GM18508 (cell line): ENCODE results near the gene CPNE4.

Source experiments
- ATAC-seq: cut with Tn5 transposase; IDR thresholded peaks from one replicate; pipeline ENCODE4 v1.9.1; 2021; ENCODE audit warnings: moderate number of reproducible peaks; ENCODE audit not compliant: insufficient read depth, unreplicated experiment

Gene CPNE4

GRCh38 chr3:132020058-132020457 lies 14.8 kb downstream of the CPNE4 start:
- no peak for ATAC-seq

DNA sequence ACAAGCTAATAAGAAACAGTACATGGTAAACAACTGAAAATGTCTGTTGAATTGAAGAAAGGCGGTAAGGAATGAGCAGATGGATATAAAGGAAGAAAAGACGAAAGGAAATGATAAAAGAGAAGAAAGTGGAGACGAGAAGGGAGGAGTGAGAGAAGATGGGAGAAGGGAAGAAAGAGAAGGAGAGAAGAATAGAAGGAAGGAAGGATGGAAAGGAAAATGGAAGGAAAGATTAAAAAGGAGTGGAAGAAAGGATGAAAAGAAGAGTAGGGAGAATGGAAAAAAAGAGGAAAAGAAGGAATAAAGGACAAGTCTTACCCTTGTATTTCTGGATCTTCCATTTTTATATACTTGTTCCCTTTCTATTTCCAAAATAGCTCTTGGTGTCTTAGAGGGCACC lies 17.7 kb downstream of the CPNE4 start:
- no peak for ATAC-seq

DNA sequence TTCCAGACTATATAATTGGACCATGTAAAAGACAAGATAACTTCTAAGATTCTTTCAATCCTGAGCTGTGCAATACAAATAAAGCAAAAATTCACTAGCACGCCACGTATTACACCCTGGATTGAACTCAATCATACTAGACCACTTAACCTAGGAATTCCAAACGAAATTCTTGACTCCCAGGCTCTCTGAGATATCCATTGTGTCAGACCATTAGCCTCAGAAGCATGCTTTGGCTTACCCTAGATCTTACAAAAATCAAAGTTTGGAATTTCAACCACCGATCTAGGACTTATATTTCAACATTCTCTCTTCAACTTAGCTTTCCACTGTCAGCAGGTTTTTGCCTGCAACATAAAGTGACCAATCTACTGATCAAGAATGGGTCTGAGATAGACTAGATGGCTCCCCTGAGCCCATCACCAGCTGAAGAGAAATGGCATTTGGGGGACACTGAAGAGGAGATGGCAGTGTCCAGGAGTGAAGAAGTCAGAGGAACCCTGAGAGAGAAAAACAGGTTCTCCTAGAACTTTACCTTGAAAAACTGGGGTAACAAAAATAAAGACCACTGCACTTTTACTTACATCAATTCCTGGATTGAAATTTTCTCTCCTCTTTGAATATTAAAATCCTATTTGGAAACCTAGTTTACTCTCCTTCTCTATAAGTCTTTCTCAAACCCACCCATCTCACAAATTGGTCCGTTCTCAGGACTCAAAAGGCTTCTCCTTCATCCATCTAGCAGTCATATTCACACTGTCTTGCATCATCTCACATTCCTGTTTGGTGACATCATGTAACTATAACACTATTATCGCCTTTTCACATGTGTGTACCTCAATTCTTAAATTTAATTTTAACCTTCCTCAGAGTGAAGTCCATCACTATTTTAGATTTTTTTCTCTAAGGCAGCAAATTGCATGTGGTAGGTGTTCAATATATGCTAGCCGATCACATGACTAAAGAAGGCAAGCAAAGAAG lies 18.5 kb downstream of the CPNE4 start:
- ATAC-seq = no peak

DNA sequence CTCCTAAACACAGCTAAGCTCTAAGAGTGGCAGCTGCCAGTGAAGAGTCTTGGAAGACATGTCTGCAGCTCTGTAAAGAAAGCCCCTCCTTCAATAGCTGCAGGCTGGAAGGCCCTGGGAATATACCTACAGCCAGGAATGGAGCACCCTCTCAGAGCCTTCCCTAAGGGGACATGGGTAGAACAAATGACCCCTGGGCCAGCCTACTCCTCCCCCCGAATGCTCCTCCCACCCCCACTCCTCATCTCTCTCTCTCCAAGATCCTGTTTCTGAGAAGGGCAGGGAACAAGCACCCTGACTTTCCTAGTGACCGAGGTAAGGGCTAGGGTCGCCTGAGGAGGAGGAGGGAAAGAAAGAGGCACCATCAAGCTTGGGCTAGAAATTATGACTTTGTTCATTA lies 20.7 kb downstream of the CPNE4 start:
- no peak for ATAC-seq

GRCh38 chr3:132009241-132009640 lies 25.6 kb downstream of the CPNE4 start:
- no peak for ATAC-seq

- no peak for ATAC-seq
Measured at GRCh38 chr3:132008837-132009236, 26.0 kb downstream of the CPNE4 start.

- ATAC-seq = no peak
Measured at GRCh38 chr3:132007617-132008016, 27.2 kb downstream of the CPNE4 start.

- no peak for ATAC-seq
Measured at GRCh38 chr3:132006605-132007204, 28.1 kb downstream of the CPNE4 start.

DNA sequence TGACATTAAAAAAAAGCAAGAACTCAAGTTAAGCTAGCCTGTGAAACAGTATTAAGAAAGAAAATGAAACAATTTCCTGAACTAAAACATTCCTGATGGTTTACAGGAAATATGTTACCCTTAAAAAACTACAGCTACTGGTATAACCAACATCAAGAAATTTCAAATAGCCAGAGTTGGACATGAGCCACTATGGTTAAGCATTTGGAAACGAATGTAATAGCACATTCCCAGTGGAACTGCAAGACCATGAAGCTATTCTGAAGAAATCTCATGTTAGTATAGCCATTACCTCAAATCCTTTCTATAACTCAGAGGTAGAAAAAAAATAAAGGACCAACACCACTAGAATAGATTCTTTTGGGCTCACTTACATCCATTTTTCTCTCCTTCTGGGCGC lies 30.2 kb downstream of the CPNE4 start:
- no peak for ATAC-seq

DNA sequence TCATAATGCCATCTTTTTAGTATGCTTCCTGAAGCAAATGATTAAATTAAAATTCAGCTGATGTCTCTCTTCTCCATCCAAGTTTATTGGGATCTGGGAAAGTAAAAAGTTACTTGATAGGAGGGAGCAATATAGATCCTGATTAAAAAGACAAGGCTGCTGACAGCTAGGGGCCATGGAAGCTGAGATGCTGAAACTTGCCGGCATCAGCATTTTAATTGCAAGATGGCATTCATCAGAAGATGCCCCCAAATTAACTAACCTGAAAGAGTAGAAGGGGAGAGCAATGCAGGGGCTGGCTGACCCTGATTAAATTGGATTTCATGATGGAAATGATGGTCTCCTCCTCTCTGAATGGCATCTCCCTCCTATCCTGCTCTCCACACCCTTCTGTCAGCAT lies 31.1 kb downstream of the CPNE4 start:
- ATAC-seq = no peak

DNA sequence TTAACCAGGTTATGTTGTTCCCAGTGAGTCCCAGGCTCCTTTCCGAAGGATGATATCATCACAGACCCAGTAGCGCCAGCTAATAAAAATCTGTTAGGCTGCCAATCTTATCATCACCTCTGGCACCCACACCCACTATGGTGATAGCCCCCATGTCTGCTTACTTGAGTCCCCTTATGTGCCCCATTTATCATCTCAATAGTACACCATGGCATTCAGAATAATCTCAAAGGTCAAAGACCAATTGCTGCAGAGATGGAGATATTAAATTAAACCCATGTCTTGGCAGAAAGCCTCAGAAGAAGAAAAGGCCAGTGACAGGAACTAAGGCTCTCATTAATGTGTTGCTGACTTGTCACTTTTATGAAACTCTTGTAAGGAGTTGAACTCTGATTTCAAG lies 32.8 kb downstream of the CPNE4 start:
- no peak for ATAC-seq

DNA sequence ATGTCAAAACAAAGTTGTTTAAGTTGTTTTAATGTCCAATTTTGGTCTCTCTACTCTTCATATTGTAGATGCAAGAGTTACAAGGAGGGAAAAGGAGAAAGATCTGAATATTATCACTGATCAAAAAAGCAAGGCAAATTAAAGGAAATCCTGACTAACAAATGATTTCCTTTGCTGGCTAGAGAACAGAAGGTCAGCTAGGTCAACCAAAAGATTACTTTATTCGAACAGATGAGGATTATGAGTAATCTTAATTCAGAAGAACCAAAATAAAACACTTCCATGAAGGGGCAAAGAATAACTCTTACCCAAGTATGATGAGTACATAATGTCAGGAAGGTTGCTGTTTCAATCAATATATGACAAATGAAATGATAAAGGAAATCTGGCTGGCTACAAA lies 33.8 kb downstream of the CPNE4 start:
- no peak for ATAC-seq

DNA sequence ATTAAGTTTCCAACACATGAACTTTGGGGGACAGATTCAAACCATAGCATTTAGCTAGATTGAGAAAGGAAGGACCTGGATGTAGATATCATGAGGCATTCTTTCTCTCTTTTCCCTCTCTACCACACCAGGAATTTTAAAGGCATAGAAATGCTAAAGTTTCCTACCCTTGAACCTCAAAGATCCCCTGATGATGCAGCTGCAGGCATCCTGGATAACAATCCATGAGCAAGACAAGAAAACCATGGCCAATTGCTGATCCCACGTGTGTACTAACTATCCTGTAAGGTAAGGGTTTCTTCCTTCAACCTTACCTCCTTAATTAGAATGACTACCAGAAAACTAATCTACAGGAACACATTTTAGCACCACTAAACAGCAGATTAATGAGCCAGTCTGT lies 36.8 kb downstream of the CPNE4 start:
- no peak for ATAC-seq

DNA sequence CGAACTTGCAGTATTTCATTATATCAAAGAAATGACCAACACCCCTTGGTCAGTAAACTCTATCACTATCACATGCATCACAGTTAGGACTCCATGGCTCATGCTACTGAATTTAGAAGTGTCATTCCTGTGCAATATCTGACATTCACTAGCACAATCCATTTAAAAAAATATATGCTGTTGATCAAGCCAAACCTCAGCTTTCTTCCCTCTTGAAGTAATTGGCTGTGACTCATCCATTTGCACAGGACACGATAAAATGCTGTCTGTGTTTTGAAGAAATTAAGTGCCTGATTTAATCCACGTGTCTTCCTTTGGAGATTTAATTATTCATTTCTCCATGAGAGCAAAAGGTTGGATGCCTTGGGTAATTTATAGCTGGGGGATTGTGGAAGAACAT lies 38.9 kb downstream of the CPNE4 start:
- ATAC-seq = no peak

DNA sequence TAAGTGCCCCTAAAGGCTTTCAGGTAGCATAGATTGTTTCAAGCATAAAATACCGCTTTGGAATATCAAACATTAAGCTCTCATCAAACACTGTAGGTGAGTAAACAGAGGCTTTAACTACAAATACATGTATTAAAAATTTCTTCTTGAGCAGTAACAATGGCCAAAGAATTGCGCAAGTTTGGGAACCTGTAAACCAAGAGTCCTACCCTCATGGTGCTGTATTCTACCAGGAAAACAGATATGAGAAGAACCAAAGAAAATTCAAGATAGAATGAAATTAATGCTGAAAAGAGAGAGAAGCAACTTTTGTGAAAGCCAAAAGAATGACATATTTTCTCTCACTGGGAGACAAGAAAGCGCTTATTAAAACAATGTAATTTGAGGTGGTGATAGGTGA lies 45.5 kb downstream of the CPNE4 start:
- ATAC-seq = no peak

DNA sequence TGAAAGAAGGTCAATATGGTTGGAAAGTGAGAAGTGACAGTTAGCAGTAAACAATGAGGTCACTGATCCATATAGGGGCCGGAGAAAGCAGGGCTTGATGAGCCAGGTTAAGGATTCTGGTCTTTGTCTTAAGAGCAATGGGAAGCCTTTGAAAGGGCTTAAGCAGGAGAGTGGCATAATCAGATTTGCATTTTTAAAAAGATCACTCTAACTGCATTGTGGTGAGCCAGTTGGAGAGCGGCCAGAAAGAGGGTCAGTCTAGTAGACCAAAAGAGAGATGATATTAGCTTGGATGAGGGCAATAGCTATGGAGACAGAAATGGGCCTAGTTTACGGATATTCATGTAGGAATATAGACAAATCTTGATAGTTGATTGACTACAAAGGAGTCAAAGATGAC lies 46.6 kb downstream of the CPNE4 start:
- no peak for ATAC-seq

GRCh38 chr3:131983689-131984088 lies 51.1 kb downstream of the CPNE4 start:
- ATAC-seq = no peak

- no peak for ATAC-seq
Measured at GRCh38 chr3:131981323-131981722, 53.5 kb downstream of the CPNE4 start.

DNA sequence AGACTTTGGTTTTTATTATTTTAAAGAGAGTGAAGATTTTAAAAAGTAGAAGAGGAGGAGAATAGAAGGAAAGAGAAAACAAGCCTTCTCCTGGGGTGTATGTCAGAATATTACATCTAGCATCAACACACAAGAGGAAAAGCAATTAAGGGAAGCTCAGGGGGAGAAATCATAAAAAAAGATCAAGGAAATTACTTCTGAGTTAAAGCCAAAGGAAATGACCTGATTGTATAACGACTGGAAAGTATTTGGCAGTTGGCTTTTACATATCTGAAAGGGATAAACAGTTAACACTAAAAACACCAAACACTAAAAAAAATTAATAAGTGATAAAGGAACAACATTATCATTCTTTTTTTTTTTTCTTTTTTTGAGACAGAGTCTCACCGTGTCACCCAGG lies 58.4 kb downstream of the CPNE4 start:
- no peak for ATAC-seq

DNA sequence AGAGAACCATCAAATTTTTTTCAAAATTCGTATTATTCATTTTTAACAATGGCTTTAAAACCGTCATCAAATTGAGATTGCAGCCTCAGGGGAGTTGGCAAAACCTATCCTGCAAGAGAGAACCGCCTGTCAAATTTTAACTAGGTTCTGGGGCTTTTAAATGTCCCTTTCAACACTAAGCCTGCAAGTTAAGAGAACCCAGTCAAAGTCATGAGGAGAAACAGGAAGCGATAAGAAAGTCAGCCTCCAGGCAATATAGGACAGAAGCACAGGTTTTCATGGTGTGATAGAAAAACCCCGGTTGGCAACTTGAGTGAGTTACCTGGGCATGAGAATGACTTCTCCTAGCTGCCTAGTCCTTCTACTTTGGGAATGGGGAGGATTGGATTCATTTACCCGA lies 59.8 kb downstream of the CPNE4 start:
- no peak for ATAC-seq

- no peak for ATAC-seq
Measured at GRCh38 chr3:131973731-131974130, 61.1 kb downstream of the CPNE4 start.

GRCh38 chr3:131972550-131972949 lies 62.3 kb downstream of the CPNE4 start:
- ATAC-seq = no peak
